Thoracic aorta (tissue), 2 donors: ENCODE results near the gene CCNQ. TPM values are rescaled to one million over a fixed set of nuclear protein-coding genes. Genes with fewer than 3 reads are reported as not detected.

ENCODE experiments used
- ATAC-seq: fragments of 150-250 bp; one replicate; pipeline ENCODE4 v1.8.0; 2017; ENCODE audit warnings: low read depth; ENCODE audit not compliant: insufficient number of reproducible peaks, low FRiP score
- DNase-seq: peaks from one replicate; pipeline ENCODE4 v3.0.0-alpha.2; 2020; ENCODE audit warnings: low spot score
- H3K27ac ChIP-seq, 2 donors: fragments of 200-600 bp; sonication (generic); 1 replicate in 1 of 2; 2 replicates in 1 of 2; pipeline ENCODE4 v1.5.1; 2016; ENCODE audit warnings: mild to moderate bottlenecking in 2 of 2, moderate library complexity in 2 of 2
- H3K27me3 ChIP-seq: fragments of 200-600 bp; sonication (generic); replicated peaks from 2 replicates; pipeline ENCODE4 v1.6.0; 2016; ENCODE audit warnings: mild to moderate bottlenecking; ENCODE audit not compliant: insufficient read depth
- H3K36me3 ChIP-seq: fragments of 200-600 bp; sonication (generic); one replicate; pipeline ENCODE4 v1.5.1; 2016
- H3K4me1 ChIP-seq, 2 donors: fragments of 200-600 bp; sonication (generic); 1 replicate in 1 of 2; 2 replicates in 1 of 2; pipeline versions ENCODE4 v1.5.1 to v1.6.0; 2016; ENCODE audit warnings: low read depth in 2 of 2, mild to moderate bottlenecking in 1 of 2; ENCODE audit not compliant: control insufficient read depth in 1 of 2
- H3K4me3 ChIP-seq: fragments of 200-600 bp; sonication (generic); 2 replicates; pipeline ENCODE4 v1.5.1; 2016; ENCODE audit warnings: mild to moderate bottlenecking
- H3K9me3 ChIP-seq: fragments of 200-600 bp; sonication (generic); 2 replicates; pipeline ENCODE4 v1.5.1; 2016
- total RNA-seq, 2 donors: library from RNA; depleted of rRNA; stranded (reverse); fragments of >200 nt; gene quantifications; one replicate each; pipeline versions ENCODE4 v1.1.0 to v1.2.3, GENCODE V29; 2016
- TF ChIP-seq, protein P1 (sequence below): fragments of 200-600 bp; sonication (generic); IDR thresholded peaks from one replicate; pipeline ENCODE4 v1.5.1; 2019; ENCODE audit warnings: antibody characterized with exemption

The CCNQ gene
- total RNA-seq, 2 donors from 2014 or later = 27.2 to 36.3 TPM

- DNase-seq (no peak), ATAC-seq (no peak)
- Histone ChIP-seq H3K4me3 (no peak overlapping the region), H3K27me3 (no peaks in the 10 kb centered on the region), H3K36me3 (no peaks in the 10 kb centered on the region), H3K27ac (no peak overlapping the region), H3K4me1 (no peaks in the 10 kb centered on the region), H3K9me3 (no peaks in the 10 kb centered on the region)
- TF ChIP-seq, protein P1, sequence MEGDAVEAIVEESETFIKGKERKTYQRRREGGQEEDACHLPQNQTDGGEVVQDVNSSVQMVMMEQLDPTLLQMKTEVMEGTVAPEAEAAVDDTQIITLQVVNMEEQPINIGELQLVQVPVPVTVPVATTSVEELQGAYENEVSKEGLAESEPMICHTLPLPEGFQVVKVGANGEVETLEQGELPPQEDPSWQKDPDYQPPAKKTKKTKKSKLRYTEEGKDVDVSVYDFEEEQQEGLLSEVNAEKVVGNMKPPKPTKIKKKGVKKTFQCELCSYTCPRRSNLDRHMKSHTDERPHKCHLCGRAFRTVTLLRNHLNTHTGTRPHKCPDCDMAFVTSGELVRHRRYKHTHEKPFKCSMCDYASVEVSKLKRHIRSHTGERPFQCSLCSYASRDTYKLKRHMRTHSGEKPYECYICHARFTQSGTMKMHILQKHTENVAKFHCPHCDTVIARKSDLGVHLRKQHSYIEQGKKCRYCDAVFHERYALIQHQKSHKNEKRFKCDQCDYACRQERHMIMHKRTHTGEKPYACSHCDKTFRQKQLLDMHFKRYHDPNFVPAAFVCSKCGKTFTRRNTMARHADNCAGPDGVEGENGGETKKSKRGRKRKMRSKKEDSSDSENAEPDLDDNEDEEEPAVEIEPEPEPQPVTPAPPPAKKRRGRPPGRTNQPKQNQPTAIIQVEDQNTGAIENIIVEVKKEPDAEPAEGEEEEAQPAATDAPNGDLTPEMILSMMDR = no peak
These were observed 29.7 kb upstream of the CCNQ start for GRCh38 chrX:153628665-153629064.

DNA sequence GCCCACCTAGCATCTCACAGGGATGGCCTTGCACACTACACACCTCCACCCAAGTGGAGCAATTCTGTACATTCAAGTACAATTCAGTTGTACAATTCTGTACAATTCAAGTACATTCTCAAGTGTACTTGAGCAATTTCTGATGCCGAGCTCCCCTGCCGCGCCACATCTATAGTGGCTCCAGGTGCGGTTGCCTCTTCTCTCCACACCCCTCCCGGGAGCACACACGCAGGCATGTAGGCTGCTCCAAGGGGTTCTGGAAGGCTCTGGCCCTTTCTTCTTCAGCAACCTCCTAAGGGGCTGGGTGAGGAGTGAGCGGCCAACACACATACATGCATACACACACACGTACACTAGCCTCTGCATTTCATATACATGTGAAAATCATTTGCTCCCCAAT, 29.2 kb upstream of the CCNQ start:
- no peaks in the 10 kb centered on the region for H3K9me3 ChIP-seq
- H3K27ac ChIP-seq = no peak overlapping the region
- H3K4me1 ChIP-seq = no peaks in the 10 kb centered on the region
- H3K27me3 ChIP-seq = no peaks in the 10 kb centered on the region
- TF ChIP-seq, protein P1 = no peak
- DNase-seq = no peak
- H3K36me3 ChIP-seq = no peaks in the 10 kb centered on the region
- H3K4me3 ChIP-seq = no peak overlapping the region
- ATAC-seq = no peak

DNA sequence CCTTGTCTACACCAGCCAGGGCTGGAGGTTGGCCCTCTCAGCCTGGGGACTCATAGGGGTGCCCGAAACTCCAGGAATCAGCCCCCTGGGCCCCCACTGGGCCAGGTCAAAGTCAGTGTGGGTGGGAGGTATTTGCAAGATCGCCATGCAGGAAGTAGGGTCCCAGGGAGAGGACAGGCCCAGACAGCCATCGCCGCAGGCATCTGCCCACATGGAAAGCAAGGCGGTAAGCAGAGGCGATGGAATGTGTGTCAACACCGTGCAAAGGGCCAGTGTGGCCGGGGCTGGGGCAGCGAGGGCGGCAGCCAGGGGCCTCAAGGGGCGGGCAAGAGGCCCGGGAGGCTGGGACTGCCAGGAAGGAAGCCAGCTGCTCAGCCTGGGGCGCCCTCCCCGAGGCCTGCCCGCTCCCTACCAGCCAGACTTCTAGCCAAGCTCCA, 28.8 kb upstream of the CCNQ start:
- Histone ChIP-seq H3K4me1 (no peaks in the 10 kb centered on the region), H3K36me3 (no peaks in the 10 kb centered on the region), H3K4me3 (no peak overlapping the region), H3K27me3 (no peaks in the 10 kb centered on the region), H3K27ac (no peak overlapping the region), H3K9me3 (no peaks in the 10 kb centered on the region)
- ATAC-seq (no peak), DNase-seq (no peak)
- TF ChIP-seq, protein P1 = no peak

DNA sequence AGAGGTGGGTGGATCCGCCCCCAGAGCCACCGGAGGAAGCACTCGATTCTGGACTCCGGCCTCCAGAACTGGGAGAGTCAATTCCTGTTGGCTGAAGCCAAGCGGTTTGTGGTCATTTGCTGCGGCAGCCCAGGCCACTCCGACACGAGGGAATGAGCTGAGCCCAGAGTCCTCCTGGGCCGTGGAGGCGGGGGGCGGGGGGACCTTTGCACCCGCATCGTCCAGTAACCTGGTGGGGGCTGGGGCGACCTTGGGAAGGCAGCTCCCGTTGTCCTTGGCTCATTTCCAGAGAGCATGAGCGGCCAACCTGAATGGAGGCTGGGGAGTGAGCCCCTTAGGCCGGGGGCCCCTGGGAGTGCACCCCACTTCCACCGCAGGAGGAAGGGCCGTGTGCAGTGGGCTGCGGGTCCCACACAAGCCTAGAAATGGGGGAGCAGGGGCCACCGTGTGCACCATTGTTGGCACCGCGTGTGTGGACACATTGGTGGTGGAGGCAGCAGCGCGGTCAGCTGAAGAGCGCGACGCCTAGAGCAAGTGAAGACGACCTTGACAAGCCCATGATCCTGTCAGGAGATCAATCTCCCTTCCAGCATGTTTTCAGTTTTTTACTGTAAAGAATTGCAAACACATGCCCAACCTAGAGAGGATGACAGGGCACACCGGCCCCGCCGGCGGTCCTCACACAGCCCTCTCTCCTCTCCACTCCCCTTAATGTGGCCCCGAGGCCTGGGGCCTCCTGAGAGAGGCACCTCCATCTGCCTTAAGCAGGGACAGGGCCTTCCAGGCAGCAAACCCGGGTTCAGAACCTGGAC, 28.1 kb upstream of the CCNQ start:
- H3K4me1 ChIP-seq = no peaks in the 10 kb centered on the region
- no peaks in the 10 kb centered on the region for H3K9me3 ChIP-seq
- DNase-seq = no peak
- no peaks in the 10 kb centered on the region for H3K36me3 ChIP-seq
- no peak overlapping the region for H3K4me3 ChIP-seq
- no peak overlapping the region for H3K27ac ChIP-seq
- H3K27me3 ChIP-seq = no peaks in the 10 kb centered on the region
- no peak for ATAC-seq
- TF ChIP-seq, protein P1 = no peak

- H3K4me1 ChIP-seq = no peaks in the 10 kb centered on the region
- no peaks in the 10 kb centered on the region for H3K36me3 ChIP-seq
- ATAC-seq = no peak
- DNase-seq = no peak
- no peak overlapping the region for H3K4me3 ChIP-seq
- TF ChIP-seq, protein P1 = no peak
- H3K9me3 ChIP-seq = no peaks in the 10 kb centered on the region
- no peaks in the 10 kb centered on the region for H3K27me3 ChIP-seq
- H3K27ac ChIP-seq = no peak overlapping the region
These were observed 27.2 kb upstream of the CCNQ start for GRCh38 chrX:153626025-153626633.
